Raji (cell line): Measurements from ENCODE around the gene SLC12A4.

Experiments used
- POLR2A ChIP-seq: IDR thresholded peaks from 2 replicates; pipeline ENCODE4 v1.6.1; 2011; ENCODE audit warnings: low read depth, low read length, control low read depth; ENCODE audit not compliant: insufficient read depth

Gene SLC12A4

DNA sequence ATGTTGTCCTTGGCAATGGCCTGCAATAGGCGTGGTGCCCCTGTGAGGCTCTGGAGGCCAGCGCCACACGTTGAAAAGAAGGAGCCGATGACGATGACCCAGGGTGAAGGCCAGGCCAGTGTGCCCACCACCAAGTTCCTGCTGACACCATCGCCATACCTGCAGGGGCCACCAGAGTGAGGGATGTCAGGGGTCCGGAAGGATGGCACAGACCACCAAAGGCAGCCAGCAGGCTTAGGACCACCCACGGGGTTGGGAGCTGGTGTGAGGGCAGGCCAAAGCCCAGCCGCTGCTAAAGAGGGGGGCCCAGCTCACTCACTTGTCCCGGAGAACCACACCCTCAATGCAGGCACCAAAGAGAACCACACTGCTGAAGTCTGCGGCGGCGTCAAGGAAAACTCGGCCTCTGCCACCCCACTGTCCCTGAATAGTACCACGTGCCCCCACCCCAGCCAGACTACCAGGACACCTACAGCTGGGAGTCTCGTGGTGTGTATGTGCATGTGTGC is 18.0 kb downstream of the SLC12A4 start:
- TF ChIP-seq POLR2A = no peak

DNA sequence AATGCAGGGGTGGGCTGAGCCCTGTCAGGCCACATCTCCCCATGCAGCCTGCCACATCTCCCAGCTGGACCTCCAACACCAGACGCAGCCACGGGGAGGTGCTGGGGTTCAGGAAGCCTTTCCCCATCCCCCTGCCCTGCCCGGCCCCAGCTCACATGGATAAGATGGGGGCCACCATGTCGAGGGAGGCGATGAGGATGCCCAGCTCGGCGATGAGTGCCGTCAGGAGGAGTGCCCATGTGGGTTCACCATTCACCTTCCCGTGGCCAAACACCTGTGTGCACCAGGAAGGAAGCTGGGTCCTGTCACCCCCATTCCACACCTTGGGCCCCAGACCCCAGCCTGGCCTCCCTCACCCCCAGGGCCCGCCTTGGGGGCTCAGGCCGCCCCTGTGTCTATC is 18.8 kb downstream of the SLC12A4 start:
- TF ChIP-seq POLR2A = peak; percentile 31; the same call in 1 of the 2 replicates

DNA sequence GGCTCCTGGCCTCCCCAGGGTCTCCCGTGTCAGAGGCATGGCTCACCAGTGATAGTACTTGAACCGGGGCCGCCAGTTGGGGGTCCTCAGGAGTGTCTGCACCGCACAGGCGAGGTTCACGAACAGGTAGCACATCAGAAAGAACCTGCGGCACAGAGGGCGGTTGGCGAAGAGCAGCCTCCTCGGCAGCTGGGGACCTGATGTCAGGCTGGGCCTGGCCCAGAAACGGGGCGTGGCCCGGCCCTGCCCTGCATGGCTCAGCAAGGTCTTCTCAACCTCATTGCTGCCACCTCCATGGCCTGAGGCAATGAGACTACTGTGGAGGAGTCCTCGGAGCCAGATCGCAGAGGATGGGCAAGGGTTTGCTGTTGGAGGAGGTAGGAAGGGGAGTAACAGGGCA is 20.4 kb downstream of the SLC12A4 start:
- peak; percentile 0; the same call in 1 of the 2 replicates for TF ChIP-seq POLR2A

DNA sequence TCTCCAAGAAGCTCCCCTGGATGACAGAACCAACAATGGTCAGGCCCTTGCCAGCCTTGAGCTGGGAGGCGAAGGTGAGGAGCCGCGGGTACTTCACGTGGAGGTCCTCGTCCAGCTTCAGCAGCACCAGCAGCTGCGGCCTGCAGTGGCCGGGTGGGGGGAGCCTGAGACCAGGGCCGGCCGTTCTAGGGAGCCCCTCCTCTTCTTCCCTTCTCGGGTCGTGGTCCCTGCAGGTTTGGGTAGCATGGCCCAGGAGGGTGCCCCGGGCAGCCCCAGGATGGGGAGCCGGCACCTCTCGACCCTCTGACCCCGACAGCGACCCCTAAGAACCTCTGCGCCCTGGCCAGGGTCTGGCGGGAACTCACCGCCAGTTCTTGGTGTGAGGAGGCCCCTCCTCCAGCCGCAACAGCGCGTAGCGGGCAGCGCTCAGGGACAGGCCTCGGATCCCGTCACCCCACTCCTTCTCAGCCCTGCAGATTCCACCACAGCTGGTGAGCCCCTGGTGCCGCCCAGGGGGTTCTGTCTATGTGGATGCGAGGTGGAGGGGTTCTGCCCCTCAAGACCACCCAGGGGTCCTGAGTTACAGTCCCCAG is 21.4 kb downstream of the SLC12A4 start:
- TF ChIP-seq POLR2A = 0 out of 2 replicates have a peak, but pooled peaks have one; percentile 20

DNA sequence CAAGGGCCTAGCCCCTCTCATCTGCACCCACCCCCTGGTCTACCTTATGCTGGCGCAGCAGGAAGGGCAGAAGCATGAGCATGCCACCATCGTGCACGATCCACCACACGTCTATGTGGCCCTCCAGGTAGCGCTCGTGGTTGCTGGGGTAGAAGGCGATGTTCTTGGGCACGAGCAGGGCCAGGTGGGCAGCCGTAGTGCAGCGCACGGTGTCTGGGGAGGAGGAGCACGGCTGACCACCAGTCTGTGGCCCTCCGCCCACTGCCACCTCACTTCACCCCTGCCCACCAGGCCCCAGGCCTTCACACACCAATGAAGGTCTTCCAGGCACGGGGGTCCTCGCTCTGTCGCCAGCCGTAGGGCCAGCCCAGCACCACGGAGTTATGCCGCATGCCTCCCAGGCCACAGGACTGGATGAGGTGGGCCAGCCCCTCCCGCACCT is 22.3 kb downstream of the SLC12A4 start:
- peak; percentile 44; the same call in 1 of the 2 replicates for TF ChIP-seq POLR2A

DNA sequence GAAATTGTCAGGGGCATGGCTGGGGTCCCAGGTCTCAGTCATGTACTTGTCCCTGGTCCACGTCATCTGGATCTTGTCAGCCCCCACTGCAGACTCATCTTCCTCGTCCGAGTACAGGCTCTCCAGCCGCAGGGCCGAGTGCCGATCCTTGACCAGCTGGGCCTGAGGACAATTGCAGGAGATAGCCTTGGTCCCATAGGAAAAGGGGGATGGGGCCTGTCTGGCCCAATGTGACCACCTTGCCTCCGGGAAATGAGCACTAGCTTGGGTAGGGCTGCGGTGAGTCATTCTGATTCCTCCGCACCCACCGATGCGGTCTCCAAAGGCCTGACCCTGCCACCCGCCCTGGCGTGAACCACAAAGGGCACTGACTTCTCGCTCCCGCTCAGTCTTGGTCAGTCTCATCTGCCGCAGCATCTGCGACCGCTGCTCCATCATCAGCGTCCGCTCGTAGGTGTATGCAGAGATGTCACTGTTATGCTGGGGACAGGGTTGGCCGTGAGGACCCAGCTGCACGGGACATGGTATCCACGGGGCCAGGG is 23.0 kb downstream of the SLC12A4 start:
- TF ChIP-seq POLR2A = no peak

DNA sequence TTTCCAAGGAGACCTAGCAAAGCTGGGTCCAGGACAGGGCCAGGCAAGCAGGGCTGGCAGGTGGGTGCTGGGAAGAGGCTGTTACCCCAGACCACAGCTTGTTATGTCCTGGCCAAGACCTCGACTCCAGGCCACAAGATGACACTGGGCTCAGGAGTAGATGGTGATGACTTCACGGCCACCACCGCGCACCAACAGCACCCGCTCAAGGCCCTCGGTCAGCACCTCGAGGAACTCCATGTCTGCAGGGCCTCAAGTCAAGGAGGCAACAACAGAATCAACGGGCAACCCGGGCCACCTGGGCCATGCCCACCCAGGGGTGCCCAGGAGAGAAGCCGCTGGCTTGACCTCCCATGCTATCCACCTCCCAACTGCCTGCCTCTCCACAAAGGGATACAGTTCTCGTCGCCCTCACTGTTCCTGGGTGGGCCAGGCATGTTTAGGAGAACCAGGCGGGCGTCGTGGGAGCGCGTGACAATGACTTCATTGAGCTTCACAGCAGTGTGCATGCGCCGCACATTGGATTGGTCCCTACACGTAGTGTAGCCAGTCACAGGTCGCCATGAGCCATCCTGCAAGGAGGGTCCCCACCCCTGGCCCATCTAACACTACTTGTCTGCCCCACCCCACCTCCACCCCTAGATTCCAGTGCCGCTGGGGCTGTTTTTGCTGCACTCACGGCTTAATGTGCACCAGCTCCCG is 23.6 kb downstream of the SLC12A4 start:
- TF ChIP-seq POLR2A = peak; percentile 34

DNA sequence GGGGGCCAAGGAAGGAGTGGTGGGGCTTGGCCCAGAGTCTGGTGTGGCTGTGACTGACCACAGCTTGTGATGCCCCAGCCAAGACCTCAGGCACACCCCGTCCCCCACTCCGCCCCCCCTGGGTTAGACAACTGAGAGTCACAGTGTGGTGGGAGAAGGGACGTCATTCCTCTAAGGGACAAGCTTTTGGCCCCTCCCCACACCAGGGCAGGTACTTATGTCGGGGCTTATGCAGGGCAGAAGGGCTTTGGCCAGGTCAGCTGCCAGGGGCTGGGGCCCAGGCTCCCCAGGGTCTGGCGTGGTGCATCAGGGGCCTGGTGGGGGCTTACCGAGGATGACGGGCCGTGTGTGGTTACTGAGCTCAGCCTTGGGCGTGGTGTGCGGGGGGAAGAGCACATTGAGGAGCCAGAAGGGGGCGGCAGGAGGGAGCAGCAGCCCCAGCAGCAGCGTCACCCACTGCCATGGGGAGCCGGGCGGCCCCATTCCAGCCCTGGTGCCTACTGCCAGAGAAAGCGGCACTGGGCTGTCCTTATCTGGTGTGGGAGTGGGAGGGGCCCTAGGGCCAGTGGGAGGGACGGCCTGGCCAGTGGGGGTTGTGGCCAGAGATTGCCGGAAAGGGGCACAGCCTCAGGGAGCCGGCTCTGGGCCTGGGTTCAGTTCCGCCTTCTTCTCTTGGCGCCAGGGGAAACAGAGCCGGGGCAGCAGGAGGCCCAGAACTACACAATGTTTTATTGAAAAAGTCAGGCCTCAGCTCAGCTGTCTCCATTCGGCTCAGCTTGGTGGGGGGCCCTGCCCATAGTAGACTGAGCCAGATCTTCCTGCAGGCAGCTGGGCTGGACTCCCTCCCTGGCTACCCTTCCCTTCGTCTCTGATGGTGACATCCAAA is 24.6 kb downstream of the SLC12A4 start, which contains the start of gene LCAT:
LCAT (minus strand) TSS at position 502 of the 886 bp plus-strand sequence; CDS start at position 483, 19 bp downstream.
- TF ChIP-seq POLR2A = no peak

DNA sequence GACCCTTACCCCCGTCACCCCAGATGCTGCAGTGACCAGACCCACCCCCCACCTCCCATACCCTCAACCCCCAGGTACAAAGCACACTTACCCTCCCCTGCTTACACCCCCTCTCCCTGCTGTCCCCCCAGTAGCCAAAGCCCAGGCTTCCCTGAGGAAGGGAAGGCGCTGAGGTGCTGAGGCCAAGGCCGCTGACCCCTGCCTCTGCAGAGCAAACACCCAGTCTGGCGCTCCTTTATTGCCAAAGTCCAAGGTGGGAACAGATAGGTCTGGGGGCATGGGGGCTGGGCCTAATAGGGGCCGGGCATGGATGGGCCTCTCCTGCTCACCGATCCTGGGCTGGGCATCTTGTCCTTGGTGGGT is 25.2 kb downstream of the SLC12A4 start:
- no peak for TF ChIP-seq POLR2A

DNA sequence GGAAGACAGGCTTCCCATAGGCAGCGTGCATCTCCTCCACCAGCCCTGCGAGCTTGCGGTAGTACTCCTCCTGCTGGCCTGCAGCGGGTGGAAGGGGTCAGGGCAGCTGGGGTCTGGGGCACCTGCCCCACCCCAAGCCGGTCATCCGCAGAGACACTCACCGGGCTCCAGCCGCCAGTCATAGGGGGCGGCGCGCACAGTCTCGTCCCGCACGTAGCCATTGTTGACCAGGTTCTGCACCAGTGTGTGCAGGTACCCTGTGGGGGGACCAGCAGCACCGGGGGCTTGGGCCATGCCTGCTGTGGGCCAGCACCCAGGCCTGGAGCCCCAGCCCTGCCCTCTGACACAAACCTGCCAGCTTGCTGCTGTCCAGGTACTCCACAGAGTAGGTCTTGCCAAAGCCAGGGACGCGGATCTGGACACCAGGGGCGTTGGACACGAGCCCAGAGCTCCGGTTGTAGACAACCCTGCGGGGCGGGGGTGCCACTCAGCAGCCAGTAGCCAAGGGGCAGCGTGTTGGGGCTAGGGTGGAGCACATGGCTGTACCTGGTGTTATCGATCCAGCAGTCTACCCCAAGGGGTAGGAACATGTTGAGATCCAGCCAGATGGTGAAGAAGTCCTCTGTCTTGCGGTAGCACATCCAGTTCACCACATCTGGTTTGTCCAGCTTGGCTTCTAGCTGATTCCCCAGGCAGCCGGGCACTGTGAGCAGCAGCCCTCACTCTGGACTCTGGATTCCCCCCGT is 25.8 kb downstream of the SLC12A4 start:
- no peak; the same call in none of the 2 replicates for TF ChIP-seq POLR2A

DNA sequence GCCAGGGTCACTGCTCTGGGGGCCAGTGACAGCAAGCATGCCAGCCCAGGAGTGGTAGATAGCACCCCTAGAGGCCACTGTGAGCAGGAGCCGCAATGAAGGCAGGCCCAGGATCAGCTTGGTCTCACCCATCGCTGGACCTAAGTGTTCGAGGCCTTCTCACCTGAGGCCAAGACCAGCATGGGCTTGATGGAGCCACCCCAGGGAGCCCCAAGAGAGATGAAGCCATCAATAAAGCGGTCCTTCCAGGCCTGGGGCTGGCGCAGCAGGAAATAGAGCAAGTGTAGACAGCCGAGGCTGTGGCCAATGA is 26.3 kb downstream of the SLC12A4 start:
- TF ChIP-seq POLR2A = no peak; the same call in none of the 2 replicates

DNA sequence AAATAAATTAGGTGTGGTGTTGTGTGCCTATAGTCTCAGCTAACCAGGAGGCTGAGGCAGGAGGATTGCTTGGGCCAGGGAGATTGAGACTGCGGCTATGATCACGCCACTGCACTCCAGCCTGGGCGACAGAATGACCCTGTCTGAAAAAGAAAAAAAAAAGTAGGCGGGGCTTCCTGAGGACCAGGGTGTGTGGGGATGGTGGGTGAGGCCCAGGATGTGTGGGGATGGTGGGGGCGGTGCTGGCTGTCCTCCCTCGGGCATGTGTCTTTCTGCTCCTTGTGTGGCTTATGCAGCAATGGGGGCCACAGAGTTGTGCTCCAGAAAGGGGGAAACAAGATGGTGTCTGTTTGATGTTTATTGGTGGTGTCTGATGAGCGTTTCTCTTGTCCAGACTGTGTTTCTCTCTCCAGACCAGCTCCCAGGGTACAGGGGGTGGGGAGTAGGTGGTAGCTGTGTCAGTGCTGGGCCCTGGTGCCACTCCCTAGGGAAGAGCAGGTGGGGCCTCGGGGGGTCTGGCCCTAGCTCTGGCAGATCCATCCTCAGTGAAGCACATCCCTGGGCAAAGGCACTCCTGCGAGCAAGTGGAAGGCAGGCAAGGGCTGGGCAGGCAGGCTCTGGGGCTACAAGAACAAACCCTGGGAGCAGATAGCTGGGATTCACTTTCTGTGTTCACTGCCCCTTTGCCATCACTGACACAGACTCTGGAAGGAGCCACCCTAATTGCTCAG is 26.8 kb downstream of the SLC12A4 start:
- TF ChIP-seq POLR2A = peak; percentile 2; the same call in 1 of the 2 replicates

DNA sequence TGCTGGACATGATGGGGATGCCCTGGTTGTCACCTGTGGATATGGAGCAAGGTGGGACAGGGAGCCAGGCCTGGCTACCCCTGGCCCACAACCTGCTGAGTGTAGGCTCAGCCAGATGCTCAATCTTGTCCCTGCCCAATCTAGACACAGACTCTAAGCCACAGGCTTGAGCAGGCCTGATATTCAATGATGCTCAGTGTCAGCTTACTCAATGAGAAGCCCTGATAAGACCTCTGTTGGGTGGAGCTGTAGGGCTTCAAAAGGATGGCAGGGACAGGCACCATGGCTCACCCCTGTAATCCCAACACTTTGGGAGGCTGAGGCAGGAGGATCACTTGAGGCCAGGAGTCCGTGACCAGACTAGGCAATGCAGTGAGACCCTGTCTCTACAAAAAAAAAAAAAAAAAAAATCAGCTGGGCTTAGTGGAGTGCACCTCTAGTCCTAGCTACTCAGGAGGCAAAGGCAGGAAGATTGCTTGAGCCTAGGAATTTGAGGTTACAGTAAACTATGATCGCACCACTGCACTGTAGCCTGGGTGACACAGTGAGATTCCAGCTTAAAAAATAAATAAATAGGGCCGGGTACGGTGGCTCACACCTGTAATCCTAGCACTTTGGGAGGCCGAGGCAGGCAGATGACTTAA is 27.9 kb downstream of the SLC12A4 start:
- no peak for TF ChIP-seq POLR2A
